GM12878 (cell line): Measurements from ENCODE around the gene CCDC43. TPM values are rescaled to one million over a fixed set of nuclear protein-coding genes. Genes with fewer than 3 reads are reported as not detected.

Experiments used
- ATAC-seq: fragments of 200-7000 bp; cut with Tn5 transposase; 3 replicates; pipeline ENCODE4 v1.9.1; 2020; ENCODE audit warnings: mild to moderate bottlenecking, moderate library complexity
- BruUV-seq: library from RNA; stranded (reverse); fragments of 400-500 nt; replicated peaks from 2 replicates; lab custom pipeline; 2021; lab: Mats Ljungman, UMichigan
- CTCF ChIA-PET: fragments of 300-600 bp; sonication (Branson Sonifier 250); formaldehyde crosslinking; extraction: SDS; loops from one replicate; lab custom pipeline; 2021; ENCODE audit warnings: inconsistent platforms; lab: Yijun Ruan, JAX
- POLR2A ChIA-PET: fragments of 350-600 bp; formaldehyde crosslinking; extraction: SDS; loops from one replicate; lab custom pipeline; 2021; ENCODE audit warnings: inconsistent platforms; lab: Charles Lee
- RAD21 ChIA-PET: fragments of 300-600 bp; sonication (Branson Sonifier 250); formaldehyde crosslinking; loops from one replicate; lab custom pipeline; 2023; ENCODE audit warnings: antibody characterized with exemption; ENCODE audit not compliant: unreplicated experiment; lab: Charles Lee
- SMC1A ChIA-PET: fragments of 300-600 bp; sonication (Branson Sonifier 250); formaldehyde crosslinking; loops from one replicate; lab custom pipeline; 2023; ENCODE audit not compliant: unreplicated experiment, uncharacterized antibody; lab: Charles Lee
- DNase-seq: peaks from one replicate; pipeline ENCODE4 v3.0.0-alpha.2; 2011; ENCODE audit warnings: low read depth, low spot score
- FAIRE-seq: peaks from 3 replicates; lab custom pipeline; 2011; peaks lifted over from hg19 to GRCh38; lab: Jason Lieb, UNC
- H2AFZ ChIP-seq: 2 replicates; pipeline ENCODE4 v1.6.0; 2011; ENCODE audit warnings: low read depth, low read length, control low read depth; ENCODE audit not compliant: control insufficient read depth
- H3K27ac ChIP-seq: 2 replicates; pipeline ENCODE4 v1.5.1; 2011; ENCODE audit warnings: control low read depth; ENCODE audit not compliant: control insufficient read depth, insufficient read depth
- H3K27me3 ChIP-seq, 2 experiments: replicated peaks in 1 of 2; 2 replicates each; pipeline versions ENCODE4 v1.6.0 to v1.6.1; 2011; ENCODE audit warnings: low read length in 1 of 2; ENCODE audit not compliant: control insufficient read depth in 2 of 2, insufficient read depth in 2 of 2
- H3K36me3 ChIP-seq, 2 experiments: 2 replicates each; pipeline ENCODE4 v1.5.1; 2011; ENCODE audit warnings: low read length in 1 of 2; ENCODE audit not compliant: control insufficient read depth in 2 of 2, insufficient read depth in 2 of 2
- H3K4me1 ChIP-seq: 2 replicates; pipeline ENCODE4 v1.6.1; 2011; ENCODE audit warnings: mild to moderate bottlenecking, low read length, moderate library complexity, mixed read lengths; ENCODE audit not compliant: control insufficient read depth, insufficient read depth
- H3K4me2 ChIP-seq: 2 replicates; pipeline ENCODE4 v1.6.0; 2011; ENCODE audit warnings: control low read depth; ENCODE audit not compliant: control insufficient read depth, insufficient read depth
- H3K4me3 ChIP-seq: fragments of 200-600 bp; sonication (generic); 2 replicates; pipeline ENCODE4 v1.5.1; 2016
- H3K79me2 ChIP-seq: 2 replicates; pipeline ENCODE4 v1.6.0; 2011; ENCODE audit warnings: low read length; ENCODE audit not compliant: control insufficient read depth, insufficient read depth
- H3K9ac ChIP-seq: 2 replicates; pipeline ENCODE4 v1.8.0; 2011; ENCODE audit warnings: low read length, control low read depth, mixed read lengths; ENCODE audit not compliant: control insufficient read depth, insufficient read depth
- H3K9me3 ChIP-seq: replicated peaks from 3 replicates; pipeline ENCODE4 v1.5.1; 2011; ENCODE audit warnings: mild to moderate bottlenecking, low read length; ENCODE audit not compliant: control insufficient read depth, insufficient read depth
- H4K20me1 ChIP-seq: 2 replicates; pipeline ENCODE4 v1.6.0; 2011; ENCODE audit not compliant: control insufficient read depth, insufficient read depth
- GABPA ChIP-seq: IDR thresholded peaks from 2 replicates; pipeline ENCODE4 v1.6.1; 2014; ENCODE audit warnings: antibody characterized with exemption, low read depth, mild to moderate bottlenecking, inconsistent platforms
- PAX8 ChIP-seq: fragments of 450-650 bp; IDR thresholded peaks from 2 replicates; pipeline ENCODE4 v1.6.1; 2017; ENCODE audit warnings: mild to moderate bottlenecking, moderate library complexity
- RAD21 ChIP-seq: IDR thresholded peaks from 2 replicates; pipeline ENCODE4 v1.6.1; 2011; ENCODE audit warnings: mild to moderate bottlenecking, low read depth, low read length, moderate library complexity; ENCODE audit not compliant: insufficient read depth
- SMARCA5 ChIP-seq: fragments of 450-650 bp; IDR thresholded peaks from 2 replicates; pipeline ENCODE4 v1.6.1; 2017; ENCODE audit warnings: mild to moderate bottlenecking
- SMC3 ChIP-seq: IDR thresholded peaks from 2 replicates; pipeline ENCODE4 v1.6.1; 2011; ENCODE audit warnings: low read length, improper control_type of control experiment, borderline replicate concordance
- ZNF592 ChIP-seq: fragments of 450-650 bp; IDR thresholded peaks from 2 replicates; pipeline ENCODE4 v1.6.1; 2017; ENCODE audit warnings: mild to moderate bottlenecking, moderate library complexity
- ZSCAN29 ChIP-seq: fragments of 450-650 bp; IDR thresholded peaks from 2 replicates; pipeline ENCODE4 v1.6.1; 2017; ENCODE audit warnings: mild to moderate bottlenecking, moderate library complexity
- WGBS: methylation state at CpG from one replicate; pipeline ENCODE4 v1.1.6; 2016; ENCODE audit warnings: low lambda C conversion rate; ENCODE audit not compliant: insufficient replicate concordance, insufficient coverage; ENCODE audit errors: missing lambda C conversion rate; 5-methylcytosine and 5-hydroxymethylcytosine counted together
- in situ Hi-C: fragments of 300-500 bp; cut with MboI; formaldehyde crosslinking; loops from 9 replicates; pipeline ENCODE4 v1.14.3; 2018; ENCODE audit warnings: mixed read lengths
- intact Hi-C: fragments of 100-400 bp; cut with micrococcal nuclease; formaldehyde crosslinking; loops from one replicate; pipeline ENCODE4 v1.14.2; 2022; ENCODE audit not compliant: unreplicated experiment
- polyA plus RNA-seq, 11 experiments: library from polyadenylated mRNA; depleted of rRNA in 4 of 11; unstranded in 6 of 11; stranded (reverse) in 5 of 11; fragments of >200 nt; fragmentation: Nextera tagmentation in 4 of 11; fragmentation: Illumina TruSeq in 1 of 11; extraction: Ambion mirVana in 4 of 11; extraction: Trizol in 1 of 11; gene quantifications; 1 replicate in 1 of 11; 2 replicates in 10 of 11; pipeline versions ENCODE4 v1.2.1 to v1.2.3, GENCODE V29; 2011 to 2016; ENCODE audit warnings: inconsistent platforms in 2 of 11, missing spikeins in 2 of 11, low read depth in 1 of 11
- total RNA-seq, 4 experiments: library from RNA; depleted of rRNA in 3 of 4; stranded (reverse); fragments of >200 nt in 3 of 4; fragmentation: Illumina TruSeq in 1 of 4; extraction: Trizol in 1 of 4; gene quantifications; 2 replicates each; pipeline versions ENCODE4 v1.2.1 to v1.2.3, GENCODE V29; 2013 to 2021
- TF ChIP-seq, protein P1 (sequence below): fragments of 150-350 bp; IDR thresholded peaks from 2 replicates; pipeline ENCODE4 v1.6.1; 2014; ENCODE audit warnings: mild to moderate bottlenecking, low read depth, low read length
- TF ChIP-seq, protein P2 (sequence below), 3 experiments: IDR thresholded peaks in 2 of 3; conservative IDR thresholded peaks in 1 of 3; 2 replicates each; pipeline ENCODE4 v1.5.1; 2011; ENCODE audit warnings: low read depth in 3 of 3, low read length in 3 of 3, mild to moderate bottlenecking in 3 of 3, control low read depth in 2 of 3, moderate library complexity in 2 of 3, inconsistent platforms in 1 of 3, mixed read lengths in 1 of 3; ENCODE audit not compliant: control insufficient read depth in 2 of 3, insufficient read depth in 1 of 3; ENCODE audit errors: extremely low read depth in 1 of 3

The CCDC43 gene
- total and polyA plus RNA-seq, 10 of the 15 experiments (the other 5 are each of a cell fraction or from before 2014, with no cell fraction given), result 10.8 to 42.3 (median 24.1) TPM

GRCh38 chr17:44637066-44637465 is 52.5 kb downstream of the CCDC43 start (continued):
- TF ChIP-seq, protein P1, sequence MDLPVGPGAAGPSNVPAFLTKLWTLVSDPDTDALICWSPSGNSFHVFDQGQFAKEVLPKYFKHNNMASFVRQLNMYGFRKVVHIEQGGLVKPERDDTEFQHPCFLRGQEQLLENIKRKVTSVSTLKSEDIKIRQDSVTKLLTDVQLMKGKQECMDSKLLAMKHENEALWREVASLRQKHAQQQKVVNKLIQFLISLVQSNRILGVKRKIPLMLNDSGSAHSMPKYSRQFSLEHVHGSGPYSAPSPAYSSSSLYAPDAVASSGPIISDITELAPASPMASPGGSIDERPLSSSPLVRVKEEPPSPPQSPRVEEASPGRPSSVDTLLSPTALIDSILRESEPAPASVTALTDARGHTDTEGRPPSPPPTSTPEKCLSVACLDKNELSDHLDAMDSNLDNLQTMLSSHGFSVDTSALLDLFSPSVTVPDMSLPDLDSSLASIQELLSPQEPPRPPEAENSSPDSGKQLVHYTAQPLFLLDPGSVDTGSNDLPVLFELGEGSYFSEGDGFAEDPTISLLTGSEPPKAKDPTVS, result no peak
- TF ChIP-seq ZSCAN29 (no peak), PAX8 (no peak), GABPA (no peak), SMARCA5 (no peak), ZNF592 (no peak)

DNA sequence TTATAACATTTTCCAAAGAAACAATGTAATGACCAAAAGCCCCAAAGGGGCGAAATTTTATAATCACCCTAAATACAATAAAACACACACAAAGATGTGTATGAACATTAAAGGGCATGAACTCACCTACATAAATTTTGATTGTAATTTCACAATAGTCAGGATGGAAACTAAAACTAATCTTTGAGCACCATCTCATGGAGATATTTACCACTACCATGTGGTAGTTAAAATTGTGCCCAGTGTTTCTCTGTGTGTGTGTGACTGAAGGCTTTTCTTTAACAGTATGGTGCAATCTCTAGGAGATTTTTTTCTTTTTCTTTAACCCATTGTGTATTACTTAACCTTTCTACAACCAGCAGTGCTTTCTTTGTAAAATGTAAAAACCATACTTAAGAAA is 53.0 kb downstream of the CCDC43 start:
- 0% methylated on average over 1 of the region's 1 CpG for WGBS
- SMC1A ChIA-PET, result interaction anchor here (1.1 to 1.4 kb wide), 2 partner anchors 36 to 105 kb away, joined by 3 read pairs; no protein-coding TSS in a partner anchor
- no peak overlapping the region for H2AFZ ChIP-seq
- RAD21 ChIA-PET, result interaction anchor here (1.0 to 1.2 kb wide), 3 partner anchors 90 to 103 kb away, joined by 3 to 8 read pairs (median 3); no protein-coding TSS in a partner anchor
- intact Hi-C loops, result loop anchor here (1.0 kb wide), 1 partner anchor 103 kb away; no protein-coding TSS in a partner anchor
- no peak overlapping the region for H3K4me2 ChIP-seq
- no peaks in the 10 kb centered on the region for H3K36me3 ChIP-seq
- peak; percentile 47 for FAIRE-seq
- no peak overlapping the region for H3K4me3 ChIP-seq
- H3K4me1 ChIP-seq, result no peaks in the 10 kb centered on the region
- H4K20me1 ChIP-seq, result no peaks in the 10 kb centered on the region
- TF ChIP-seq RAD21 (peak; percentile 51), GABPA (no peak), SMC3 (peak; percentile 65; the same call in 1 of the 2 replicates)
- TF ChIP-seq, protein P2, sequence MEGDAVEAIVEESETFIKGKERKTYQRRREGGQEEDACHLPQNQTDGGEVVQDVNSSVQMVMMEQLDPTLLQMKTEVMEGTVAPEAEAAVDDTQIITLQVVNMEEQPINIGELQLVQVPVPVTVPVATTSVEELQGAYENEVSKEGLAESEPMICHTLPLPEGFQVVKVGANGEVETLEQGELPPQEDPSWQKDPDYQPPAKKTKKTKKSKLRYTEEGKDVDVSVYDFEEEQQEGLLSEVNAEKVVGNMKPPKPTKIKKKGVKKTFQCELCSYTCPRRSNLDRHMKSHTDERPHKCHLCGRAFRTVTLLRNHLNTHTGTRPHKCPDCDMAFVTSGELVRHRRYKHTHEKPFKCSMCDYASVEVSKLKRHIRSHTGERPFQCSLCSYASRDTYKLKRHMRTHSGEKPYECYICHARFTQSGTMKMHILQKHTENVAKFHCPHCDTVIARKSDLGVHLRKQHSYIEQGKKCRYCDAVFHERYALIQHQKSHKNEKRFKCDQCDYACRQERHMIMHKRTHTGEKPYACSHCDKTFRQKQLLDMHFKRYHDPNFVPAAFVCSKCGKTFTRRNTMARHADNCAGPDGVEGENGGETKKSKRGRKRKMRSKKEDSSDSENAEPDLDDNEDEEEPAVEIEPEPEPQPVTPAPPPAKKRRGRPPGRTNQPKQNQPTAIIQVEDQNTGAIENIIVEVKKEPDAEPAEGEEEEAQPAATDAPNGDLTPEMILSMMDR (IDR thresholded peaks at IDR 0.05 in 2 of 3, conservative IDR thresholded peaks at IDR 0.05 in 1 of 3; ENCODE audit: control insufficient read depth in 2 of 3, extremely low read depth in 1 of 3, insufficient read depth in 1 of 3, low read depth in 3 of 3, low read length in 3 of 3), result peak in 2 of 3 experiments; percentile 21 to 45; a peak in 3 of 6 replicates
- TF ChIP-seq, all 136 proteins: peak for 3
- CTCF ChIA-PET, result interaction anchor here (1.2 to 1.7 kb wide), 4 partner anchors 55 to 103 kb away, joined by 4 to 13 read pairs (median 8); no protein-coding TSS in a partner anchor
- no peak for DNase-seq
- POLR2A ChIA-PET, result no interaction called here
- Histone ChIP-seq H3K9me3 (no peaks in the 10 kb centered on the region), H3K79me2 (no peaks in the 10 kb centered on the region), H3K9ac (no peak overlapping the region), H3K27ac (no peak overlapping the region), H3K27me3 (no peaks in the 10 kb centered on the region; a peak in 2 of 4 replicates)
- in situ Hi-C loops, result no loop called here
- ATAC-seq, result peak; percentile 46; the same call in 2 of the 3 replicates
- no TSS peak for BruUV-seq
